Erythroblast (primary cell): Measurements from ENCODE around the gene ARHGAP42.

Experiments used
- GATA1 ChIP-seq: IDR thresholded peaks from 2 replicates; pipeline ENCODE4 v1.6.1; 2011; ENCODE audit warnings: low read depth, mild to moderate bottlenecking, control low read depth, low read length, moderate library complexity
- POLR2A ChIP-seq: IDR thresholded peaks from 2 replicates; pipeline ENCODE4 v1.6.1; 2011; ENCODE audit warnings: mild to moderate bottlenecking, low read length

DNA sequence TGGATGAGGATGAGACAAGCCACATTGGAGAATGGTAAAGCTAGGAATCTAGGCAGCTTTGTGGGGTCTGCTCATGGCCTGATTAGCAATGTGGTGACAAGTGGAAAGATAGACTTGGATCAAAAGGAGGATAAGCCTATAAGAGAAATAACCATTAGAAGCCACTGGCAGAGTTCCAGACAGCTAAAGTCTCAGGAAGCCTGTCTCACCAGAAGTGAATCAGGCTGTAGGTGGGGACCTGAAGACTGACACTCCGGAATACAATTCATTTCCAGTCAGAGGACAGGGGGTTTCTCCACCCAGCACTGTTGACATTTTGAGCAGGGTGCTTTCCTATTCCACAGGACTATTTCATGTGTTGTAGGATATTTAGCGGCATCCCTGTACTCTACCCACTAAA lies 129.7 kb downstream of the ARHGAP42 start:
- TF ChIP-seq POLR2A (no peak), GATA1 (no peak)
